ENCODE measurements around the gene FBLN2.

DNA sequence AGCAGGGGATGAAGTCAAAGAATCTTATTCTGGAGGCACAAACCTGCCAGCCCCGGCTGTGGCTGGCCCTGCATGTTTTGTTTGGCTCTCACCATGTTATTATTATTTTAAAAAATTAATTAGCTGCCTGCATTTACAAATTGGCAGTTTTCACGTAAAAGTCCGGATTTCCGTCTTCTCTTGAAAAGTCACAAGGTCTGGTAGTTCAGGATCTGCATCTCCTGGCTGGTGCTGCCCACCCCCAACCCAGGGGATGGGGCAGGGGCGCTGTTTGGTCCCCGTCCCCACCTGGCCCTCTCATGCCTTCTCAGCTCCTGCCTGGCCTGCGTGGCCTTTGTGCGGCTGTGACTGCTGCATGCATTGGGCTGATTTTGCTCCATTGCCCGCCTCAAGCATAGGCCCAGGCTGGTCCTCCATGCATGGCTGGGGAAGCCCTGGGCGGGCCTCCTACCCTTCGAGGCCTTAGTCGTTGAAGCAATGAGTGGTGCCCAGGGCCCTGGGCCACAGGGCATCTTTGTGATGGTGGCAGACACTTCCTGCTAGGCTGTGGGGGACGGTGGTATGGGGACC, 2.0 kb downstream of the FBLN2 start:
- TF ChIP-seq MAX (IDR thresholded peaks at IDR 0.05; ENCODE audit: low read depth, low read length) (no peak), CTCF (IDR thresholded peaks at IDR 0.05; ENCODE audit: low read depth, low read length) (no peak), POLR2A (IDR thresholded peaks at IDR 0.05; ENCODE audit: extremely low read depth, insufficient read length) (no peak), MYC (IDR thresholded peaks at IDR 0.05; ENCODE audit: low read depth, low read length) (no peak)
